Mesendoderm (in vitro differentiated cells): ENCODE data around the gene RASA3.

Experiments
- DNase-seq: peaks from one replicate; pipeline ENCODE4 v3.0.0; 2013
- H2AK5ac ChIP-seq: 2 replicates; pipeline ENCODE4 v1.6.1; 2013; ENCODE audit warnings: low read length, inconsistent platforms
- H2BK120ac ChIP-seq: 2 replicates; pipeline ENCODE4 v1.6.1; 2013; ENCODE audit warnings: low read depth, mild to moderate bottlenecking, low read length, moderate library complexity, mixed read lengths
- H2BK15ac ChIP-seq: replicated peaks from 2 replicates; pipeline ENCODE4 v1.6.1; 2013; ENCODE audit warnings: low read depth, mild to moderate bottlenecking, moderate library complexity
- H2BK5ac ChIP-seq: 2 replicates; pipeline ENCODE4 v1.6.1; 2013; ENCODE audit warnings: low read length, inconsistent platforms
- H3K18ac ChIP-seq: 2 replicates; pipeline ENCODE4 v1.6.1; 2013; ENCODE audit warnings: mild to moderate bottlenecking, low read length, mixed read lengths
- H3K23ac ChIP-seq: one replicate; pipeline ENCODE4 v1.6.1; 2013; ENCODE audit warnings: low read length
- H3K27ac ChIP-seq: 2 replicates; pipeline ENCODE4 v1.5.1; 2013; ENCODE audit warnings: low read depth, mild to moderate bottlenecking, inconsistent platforms, low read length, moderate library complexity
- H3K27me3 ChIP-seq: 2 replicates; pipeline ENCODE4 v1.6.1; 2013; ENCODE audit warnings: low read length, control low read depth, mild to moderate bottlenecking, inconsistent platforms; ENCODE audit not compliant: insufficient read depth, poor library complexity
- H3K36me3 ChIP-seq: 2 replicates; pipeline ENCODE4 v1.6.1; 2013; ENCODE audit warnings: low read length, inconsistent platforms; ENCODE audit not compliant: control insufficient read depth, insufficient read depth
- H3K4ac ChIP-seq: one replicate; pipeline ENCODE4 v1.6.1; 2013; ENCODE audit warnings: low read depth, mild to moderate bottlenecking, low read length, moderate library complexity
- H3K4me1 ChIP-seq: 2 replicates; pipeline ENCODE4 v1.6.1; 2013; ENCODE audit warnings: low read depth, low read length, inconsistent platforms; ENCODE audit not compliant: control insufficient read depth
- H3K4me2 ChIP-seq: 2 replicates; pipeline ENCODE4 v1.6.1; 2013; ENCODE audit warnings: low read length
- H3K4me3 ChIP-seq: 2 replicates; pipeline ENCODE4 v1.5.1; 2013; ENCODE audit warnings: mild to moderate bottlenecking, low read length
- H3K56ac ChIP-seq: one replicate; pipeline ENCODE4 v1.6.1; 2013; ENCODE audit warnings: low read length
- H3K79me1 ChIP-seq: 2 replicates; pipeline ENCODE4 v1.6.1; 2013; ENCODE audit warnings: low read length, inconsistent platforms
- H3K79me2 ChIP-seq: 2 replicates; pipeline ENCODE4 v1.6.1; 2013; ENCODE audit warnings: mild to moderate bottlenecking, low read length; ENCODE audit not compliant: control insufficient read depth, insufficient read depth
- H3K9ac ChIP-seq: 2 replicates; pipeline ENCODE4 v1.6.1; 2013; ENCODE audit warnings: low read length, inconsistent platforms
- H4K5ac ChIP-seq: one replicate; pipeline ENCODE4 v1.6.1; 2013; ENCODE audit warnings: low read length
- H4K8ac ChIP-seq: one replicate; pipeline ENCODE4 v1.6.1; 2013; ENCODE audit warnings: low read depth, mild to moderate bottlenecking, control low read depth, low read length, moderate library complexity
- WGBS: extraction: QIAGEN DNeasy Blood & Tissue Kit; methylation state at CpG from one replicate; pipeline ENCODE4 v1.1.7; 2013; ENCODE audit warnings: low lambda C conversion rate, missing lambda C conversion rate; ENCODE audit not compliant: insufficient coverage; ENCODE audit errors: extremely low coverage; 5-methylcytosine and 5-hydroxymethylcytosine counted together

RASA3 gene

GRCh38 chr13:114122127-114122511, 10.3 kb downstream of the RASA3 start:
- Histone ChIP-seq H3K4me3 (no peak overlapping the region), H3K56ac (no peak overlapping the region), H2AK5ac (no peak overlapping the region), H3K27ac (no peak overlapping the region), H2BK15ac (no peak overlapping the region), H4K8ac (no peak overlapping the region), H3K4ac (no peak overlapping the region), H3K9ac (no peak overlapping the region), H3K79me1 (peaks cover 20% of the 10 kb centered on the region), H3K18ac (peak overlapping the region; percentile 11), H3K4me2 (no peak overlapping the region), H3K79me2 (peaks cover 28% of the 10 kb centered on the region), H4K5ac (no peak overlapping the region), H2BK120ac (no peak overlapping the region), H3K23ac (no peak overlapping the region), H3K4me1 (peaks cover 4% of the 10 kb centered on the region), H3K36me3 (no peaks in the 10 kb centered on the region), H3K27me3 (no peaks in the 10 kb centered on the region), H2BK5ac (no peak overlapping the region)
- no CpG with 5 or more reads among the region's 11 CpGs for WGBS
- DNase-seq: no peak

GRCh38 chr13:114121496-114122126, 10.8 kb downstream of the RASA3 start:
- Histone ChIP-seq H3K4me1 (peaks cover 4% of the 10 kb centered on the region), H3K79me1 (peaks cover 19% of the 10 kb centered on the region)
- DNase-seq: no peak

GRCh38 chr13:114121031-114121430, 11.4 kb downstream of the RASA3 start:
- no peak for DNase-seq

More at GRCh38 chr13:114121496-114122126, 10.8 kb downstream of the RASA3 start:
- Histone ChIP-seq H2BK120ac (no peak overlapping the region), H3K4me3 (no peak overlapping the region), H3K56ac (no peak overlapping the region), H3K4me2 (no peak overlapping the region), H2BK5ac (no peak overlapping the region), H3K27ac (no peak overlapping the region), H2BK15ac (no peak overlapping the region), H4K5ac (no peak overlapping the region), H3K27me3 (no peaks in the 10 kb centered on the region), H3K9ac (no peak overlapping the region), H2AK5ac (no peak overlapping the region), H3K4ac (no peak overlapping the region), H3K23ac (no peak overlapping the region), H4K8ac (no peak overlapping the region), H3K79me2 (peaks cover 26% of the 10 kb centered on the region), H3K18ac (no peak overlapping the region), H3K36me3 (no peaks in the 10 kb centered on the region)
- no CpG with 5 or more reads among the region's 24 CpGs for WGBS

GRCh38 chr13:114120591-114121011, 11.8 kb downstream of the RASA3 start:
- no peak overlapping the region for H3K4me3 ChIP-seq
- H2BK120ac ChIP-seq: no peak overlapping the region
- WGBS: no CpG with 5 or more reads among the region's 10 CpGs
- peak overlapping the region; percentile 54 for H2BK5ac ChIP-seq
- H3K79me1 ChIP-seq: peaks cover 17% of the 10 kb centered on the region
- no peak overlapping the region for H3K9ac ChIP-seq
- no peak overlapping the region for H3K4ac ChIP-seq
- H3K36me3 ChIP-seq: no peaks in the 10 kb centered on the region
- H3K27me3 ChIP-seq: no peaks in the 10 kb centered on the region
- H3K56ac ChIP-seq: peak overlapping the region; percentile 73
- H4K8ac ChIP-seq: no peak overlapping the region
- peaks cover 22% of the 10 kb centered on the region for H3K79me2 ChIP-seq
- H3K4me2 ChIP-seq: no peak overlapping the region
- H3K4me1 ChIP-seq: peaks cover 4% of the 10 kb centered on the region
- H3K27ac ChIP-seq: peak overlapping the region; percentile 39
- H3K18ac ChIP-seq: no peak overlapping the region
- no peak overlapping the region for H2BK15ac ChIP-seq
- H4K5ac ChIP-seq: no peak overlapping the region
- no peak overlapping the region for H3K23ac ChIP-seq
- peak overlapping the region; percentile 9 for H2AK5ac ChIP-seq
- DNase-seq: no peak

More at GRCh38 chr13:114121031-114121430, 11.4 kb downstream of the RASA3 start:
- Histone ChIP-seq H3K36me3 (no peaks in the 10 kb centered on the region), H3K27me3 (no peaks in the 10 kb centered on the region), H3K4me1 (peaks cover 4% of the 10 kb centered on the region), H3K9ac (no peak overlapping the region), H4K8ac (no peak overlapping the region), H3K79me2 (peaks cover 22% of the 10 kb centered on the region), H2BK15ac (no peak overlapping the region), H3K4ac (no peak overlapping the region), H3K4me3 (no peak overlapping the region), H3K4me2 (no peak overlapping the region), H3K79me1 (peaks cover 17% of the 10 kb centered on the region), H4K5ac (no peak overlapping the region), H2AK5ac (no peak overlapping the region), H3K27ac (peak overlapping the region; percentile 39), H3K18ac (no peak overlapping the region), H2BK120ac (no peak overlapping the region), H2BK5ac (no peak overlapping the region), H3K56ac (no peak overlapping the region), H3K23ac (no peak overlapping the region)
- WGBS: no CpG with 5 or more reads among the region's 12 CpGs

- Histone ChIP-seq H3K4me3 (no peak overlapping the region), H3K79me2 (peaks cover 16% of the 10 kb centered on the region), H3K79me1 (peaks cover 14% of the 10 kb centered on the region), H3K27me3 (no peaks in the 10 kb centered on the region), H3K4ac (no peak overlapping the region), H3K56ac (peak overlapping the region; percentile 76), H3K4me2 (no peak overlapping the region), H2BK15ac (no peak overlapping the region), H2BK5ac (no peak overlapping the region), H4K8ac (no peak overlapping the region), H2AK5ac (no peak overlapping the region), H3K9ac (no peak overlapping the region), H3K36me3 (no peaks in the 10 kb centered on the region), H3K4me1 (peaks cover 4% of the 10 kb centered on the region), H3K27ac (peak overlapping the region; percentile 67), H3K18ac (no peak overlapping the region), H2BK120ac (no peak overlapping the region), H4K5ac (no peak overlapping the region), H3K23ac (no peak overlapping the region)
- DNase-seq: peak; percentile 98
- WGBS: no CpG with 5 or more reads among the region's 14 CpGs
Measured at GRCh38 chr13:114119196-114119595, 13.2 kb downstream of the RASA3 start.
